Activated CD8-positive, alpha-beta T cell treated with anti-CD3 and anti-CD28 coated beads for 36 hours (primary cell): Measurements from ENCODE around the gene KLHL42. TPM values are rescaled to one million over a fixed set of nuclear protein-coding genes. Genes with fewer than 3 reads are reported as not detected.

Experiments
- ATAC-seq: fragments of 200-7000 bp; cut with Tn5 transposase; one replicate; pipeline ENCODE4 v1.10.0; 2021; ENCODE audit warnings: mild to moderate bottlenecking, moderate library complexity
- CTCF ChIA-PET: fragments of 350-600 bp; sonication (Branson Sonifier 250); formaldehyde crosslinking; loops from one replicate; lab custom pipeline; 2021; ENCODE audit warnings: antibody characterized with exemption; lab: Charles Lee
- POLR2A ChIA-PET: fragments of 350-600 bp; sonication (Branson Sonifier 250); formaldehyde crosslinking; loops from one replicate; lab custom pipeline; 2021; ENCODE audit warnings: antibody characterized with exemption; lab: Charles Lee
- DNase-seq: peaks from one replicate; pipeline ENCODE4 v3.0.0-alpha.2; 2020
- H3K27ac Mint-ChIP-seq: one replicate; pipeline ENCODE4 v1.8.0; 2021; ENCODE audit warnings: mild to moderate bottlenecking, mixed read lengths
- H3K27me3 Mint-ChIP-seq: one replicate; pipeline ENCODE4 v1.8.0; 2021; ENCODE audit warnings: mixed read lengths
- H3K36me3 Mint-ChIP-seq: one replicate; pipeline ENCODE4 v1.8.0; 2021; ENCODE audit warnings: low read depth, mixed read lengths
- H3K4me1 Mint-ChIP-seq: one replicate; pipeline ENCODE4 v1.8.0; 2021; ENCODE audit warnings: low read depth, mixed read lengths
- H3K4me3 Mint-ChIP-seq: one replicate; pipeline ENCODE4 v1.8.0; 2021; ENCODE audit warnings: mild to moderate bottlenecking, moderate library complexity, mixed read lengths
- H3K9me3 Mint-ChIP-seq: one replicate; pipeline ENCODE4 v1.8.0; 2021; ENCODE audit warnings: mixed read lengths
- CTCF ChIP-seq: fragments of 200-600 bp; IDR thresholded peaks from one replicate; pipeline ENCODE4 v1.8.0; 2022; ENCODE audit warnings: antibody characterized with exemption, mild to moderate bottlenecking
- intact Hi-C: fragments of 100-400 bp; cut with micrococcal nuclease; formaldehyde crosslinking; loops from one replicate; pipeline ENCODE4 v1.10.0; 2022
- total RNA-seq, 2 experiments: library from RNA; stranded (reverse); gene quantifications; one replicate each; pipeline ENCODE4 v1.2.3, GENCODE V29; 2021

Gene KLHL42
- total RNA-seq, 2 experiments from 2014 or later = 10.2 to 11.3 TPM

DNA sequence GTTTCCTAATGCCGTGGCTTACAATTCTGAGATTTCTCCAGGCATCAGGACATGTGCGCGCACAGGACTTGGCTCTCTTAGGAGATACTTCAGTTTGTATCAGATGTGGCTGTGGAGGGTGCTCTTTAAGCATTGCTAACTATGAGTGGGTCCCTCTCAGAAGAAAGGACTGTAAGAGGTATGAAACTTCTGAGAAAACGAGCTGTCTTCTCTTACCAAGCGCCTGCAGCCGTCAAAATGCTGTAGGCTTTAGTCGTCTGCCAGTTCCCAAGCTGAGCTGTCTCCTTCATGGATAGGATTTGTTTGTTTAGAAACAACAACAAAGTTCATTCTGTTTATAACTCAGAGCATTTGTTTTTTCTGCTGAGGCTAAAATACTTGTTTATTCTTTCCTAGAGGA, 16.1 kb downstream of the KLHL42 start:
- ATAC-seq = no peak
- Mint-ChIP-seq H3K27ac (peak overlapping the region; percentile 36), H3K36me3 (peaks cover 53% of the 10 kb centered on the region), H3K27me3 (no peaks in the 10 kb centered on the region), H3K4me3 (no peak overlapping the region), H3K4me1 (peaks cover 33% of the 10 kb centered on the region), H3K9me3 (no peaks in the 10 kb centered on the region)
- no peak for DNase-seq
- CTCF ChIA-PET = interaction anchor here (0.9 to 9.1 kb wide), 2 partner anchors 17 to 26 kb away, joined by 3 to 55 read pairs; no protein-coding TSS in a partner anchor
- no peak for TF ChIP-seq CTCF
- POLR2A ChIA-PET = interaction anchor here (0.9 kb wide), 1 partner anchor 16 kb away, joined by 4 read pairs; no protein-coding TSS in a partner anchor
- intact Hi-C loops = no loop called here

GRCh38 chr12:27797301-27798025, 17.4 kb downstream of the KLHL42 start:
- Mint-ChIP-seq H3K9me3 (no peaks in the 10 kb centered on the region), H3K27ac (no peak overlapping the region), H3K4me1 (peaks cover 46% of the 10 kb centered on the region), H3K4me3 (no peak overlapping the region), H3K27me3 (no peaks in the 10 kb centered on the region), H3K36me3 (peaks cover 43% of the 10 kb centered on the region)
- POLR2A ChIA-PET = no interaction called here
- intact Hi-C loops = no loop called here
- TF ChIP-seq CTCF = no peak
- no peak for DNase-seq
- no peak for ATAC-seq
- CTCF ChIA-PET = interaction anchor here (1.0 to 9.1 kb wide), 2 partner anchors 17 to 24 kb away, joined by 3 to 55 read pairs; partner anchors contain the start of genes KLHL42 and MANSC4

GRCh38 chr12:27800819-27801218, 20.8 kb downstream of the KLHL42 start:
- DNase-seq (no peak), ATAC-seq (peak; percentile 46)
- ChIA-PET POLR2A (interaction anchor here (1.1 to 1.4 kb wide), 2 partner anchors 12 to 21 kb away, joined by 3 to 5 read pairs; no protein-coding TSS in a partner anchor), CTCF (interaction anchor here (9.1 kb wide), 1 partner anchor 21 kb away, joined by 55 read pairs; no protein-coding TSS in a partner anchor)
- H3K4me1 Mint-ChIP-seq = peaks cover 51% of the 10 kb centered on the region
- no peaks in the 10 kb centered on the region for H3K9me3 Mint-ChIP-seq
- no peak overlapping the region for H3K4me3 Mint-ChIP-seq
- TF ChIP-seq CTCF = no peak
- intact Hi-C loops = no loop called here
- H3K27ac Mint-ChIP-seq = peak overlapping the region; percentile 89
- H3K36me3 Mint-ChIP-seq = peaks cover 28% of the 10 kb centered on the region
- H3K27me3 Mint-ChIP-seq = no peaks in the 10 kb centered on the region

DNA sequence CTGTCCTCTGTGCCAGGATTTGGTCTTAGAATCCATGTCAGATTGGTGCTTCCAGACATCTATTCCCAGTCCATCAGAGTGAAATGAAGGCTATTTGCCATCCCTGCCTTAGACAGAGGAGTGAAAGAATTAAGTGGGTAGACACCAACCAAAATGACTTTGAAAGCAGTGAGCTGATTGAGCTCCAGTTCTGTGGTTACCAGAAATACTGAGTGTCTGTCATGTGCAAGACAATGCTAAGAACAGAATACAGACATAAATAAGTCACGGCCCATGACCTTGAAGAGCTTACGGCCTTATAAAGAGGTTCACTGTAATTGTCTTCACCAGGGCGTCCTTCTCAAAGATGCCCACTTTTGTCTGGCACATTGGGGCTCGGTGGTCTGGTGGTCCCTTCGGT, 21.6 kb downstream of the KLHL42 start:
- TF ChIP-seq CTCF = no peak
- POLR2A ChIA-PET = interaction anchor here (1.1 to 1.9 kb wide), 2 partner anchors 13 to 20 kb away, joined by 3 to 9 read pairs; no protein-coding TSS in a partner anchor
- Mint-ChIP-seq H3K27ac (peak overlapping the region; percentile 89), H3K27me3 (no peaks in the 10 kb centered on the region), H3K9me3 (no peaks in the 10 kb centered on the region), H3K36me3 (peaks cover 23% of the 10 kb centered on the region), H3K4me3 (no peak overlapping the region), H3K4me1 (peaks cover 52% of the 10 kb centered on the region)
- CTCF ChIA-PET = interaction anchor here (0.6 to 5.8 kb wide), 2 partner anchors 20 to 139 kb away, joined by 3 to 44 read pairs; no protein-coding TSS in a partner anchor
- DNase-seq (no peak), ATAC-seq (peak; percentile 41)
- intact Hi-C loops = no loop called here

DNA sequence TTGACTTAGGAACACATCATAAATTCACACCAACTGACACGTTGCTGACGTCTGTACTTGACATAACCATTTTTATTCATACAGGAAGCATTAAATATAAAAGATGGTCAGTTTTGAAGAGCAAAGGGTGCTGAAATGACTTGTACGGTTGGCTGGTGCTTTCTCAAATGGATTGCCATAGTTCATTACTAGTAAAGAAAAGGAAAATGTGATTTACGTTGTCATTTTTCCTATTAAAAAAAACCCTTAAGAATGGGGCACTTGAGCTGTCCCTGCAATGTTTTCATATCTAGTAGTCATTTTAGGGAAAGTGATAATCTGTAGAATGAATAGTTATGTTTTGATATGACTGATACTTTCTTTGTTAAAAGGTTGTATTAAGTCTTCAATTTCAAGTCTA, 22.5 kb downstream of the KLHL42 start:
- ChIA-PET CTCF (interaction anchor here (1.1 to 5.8 kb wide), 2 partner anchors 19 to 70 kb away, joined by 3 to 44 read pairs; no protein-coding TSS in a partner anchor), POLR2A (interaction anchor here (1.3 to 1.9 kb wide), 2 partner anchors 19 to 22 kb away, joined by 3 to 9 read pairs; partner anchors contain the start of genes KLHL42 and MANSC4)
- Mint-ChIP-seq H3K27me3 (no peaks in the 10 kb centered on the region), H3K27ac (peak overlapping the region; percentile 89), H3K4me3 (no peak overlapping the region), H3K9me3 (no peaks in the 10 kb centered on the region), H3K36me3 (peaks cover 15% of the 10 kb centered on the region), H3K4me1 (peaks cover 59% of the 10 kb centered on the region)
- DNase-seq = peak; percentile 45
- ATAC-seq = peak; percentile 54
- no peak for TF ChIP-seq CTCF
- intact Hi-C loops = no loop called here
